K562 (cell line): ENCODE data around the gene NECTIN1. TPM values are rescaled to one million over a fixed set of nuclear protein-coding genes. Genes with fewer than 3 reads are reported as not detected.

Experiments used
- ATAC-seq: fragments of 200-7000 bp; cut with Tn5 transposase; 3 replicates; pipeline ENCODE4 v1.9.1; 2020; ENCODE audit warnings: moderate library complexity
- BruUV-seq: library from RNA; stranded (reverse); fragments of 400-500 nt; replicated peaks from 2 replicates; lab custom pipeline; 2021; lab: Mats Ljungman, UMichigan
- CTCF ChIA-PET: fragments of 300-600 bp; formaldehyde crosslinking; extraction: SDS; loops from one replicate; lab custom pipeline; 2021; ENCODE audit warnings: low intra/inter-chr PET ratio; lab: Yijun Ruan, JAX
- POLR2A ChIA-PET: fragments of 300-600, 350-650 bp; sonication (Branson Sonifier 250); formaldehyde crosslinking; extraction: SDS; loops from one replicate; lab custom pipeline; 2021; ENCODE audit warnings: antibody characterized with exemption, inconsistent platforms; lab: Yijun Ruan, JAX
- DNase-seq, 4 experiments: peaks; one replicate each; pipeline versions ENCODE4 v3.0.0 to v3.0.0-alpha.2; 2011 to 2018; ENCODE audit warnings: low spot score in 3 of 4, mixed read lengths in 3 of 4; ENCODE audit errors: extremely low read depth in 1 of 4
- FAIRE-seq: peaks from 2 replicates; lab custom pipeline; 2011; peaks lifted over from hg19 to GRCh38; lab: Jason Lieb, UNC
- H2AFZ ChIP-seq: 2 replicates; pipeline ENCODE4 v1.6.0; 2011; ENCODE audit warnings: low read depth, low read length, control low read depth, inconsistent platforms
- H3K27ac ChIP-seq: fragments of 200-600 bp; 3 replicates; pipeline ENCODE4 v1.8.0; 2011; ENCODE audit warnings: low read depth, mild to moderate bottlenecking, control low read depth, inconsistent platforms, low read length, moderate library complexity, mixed read lengths; ENCODE audit errors: extremely low read depth
- H3K27me3 ChIP-seq, 2 experiments: fragments of 300-600 bp in 1 of 2; 2 replicates in 1 of 2; 3 replicates in 1 of 2; pipeline versions ENCODE4 v1.6.0 to v1.8.0; 2011; ENCODE audit warnings: inconsistent platforms in 2 of 2, low read length in 2 of 2, mild to moderate bottlenecking in 1 of 2, mixed read lengths in 1 of 2, moderate library complexity in 1 of 2; ENCODE audit not compliant: control insufficient read depth in 2 of 2, insufficient read depth in 2 of 2
- H3K36me3 ChIP-seq: fragments of 300-600 bp; 3 replicates; pipeline ENCODE4 v1.8.0; 2011; ENCODE audit warnings: mild to moderate bottlenecking, low read length, inconsistent platforms; ENCODE audit not compliant: control insufficient read depth, insufficient read depth
- H3K4me1 ChIP-seq, 2 experiments: fragments of 200-600 bp in 1 of 2; replicated peaks in 1 of 2; 2 replicates in 1 of 2; 3 replicates in 1 of 2; pipeline versions ENCODE4 v1.5.1 to v1.8.0; 2011; ENCODE audit warnings: inconsistent platforms in 2 of 2, low read length in 2 of 2, mild to moderate bottlenecking in 1 of 2, mixed read lengths in 1 of 2, moderate library complexity in 1 of 2; ENCODE audit not compliant: control insufficient read depth in 2 of 2, insufficient read depth in 2 of 2
- H3K4me2 ChIP-seq: 2 replicates; pipeline ENCODE4 v1.6.1; 2011; ENCODE audit warnings: low read length, control low read depth, inconsistent platforms, mixed read lengths; ENCODE audit not compliant: insufficient read depth
- H3K4me3 ChIP-seq: fragments of 200-600 bp; sonication (generic), shearing (Covaris generic); 2 replicates; pipeline ENCODE4 v1.5.1; 2016; ENCODE audit warnings: control low read depth, inconsistent platforms
- H3K79me2 ChIP-seq: fragments of 200-600 bp; 3 replicates; pipeline ENCODE4 v1.8.0; 2011; ENCODE audit warnings: low read length, inconsistent platforms; ENCODE audit not compliant: control insufficient read depth, insufficient read depth
- H3K9ac ChIP-seq, 2 experiments: 2 replicates each; pipeline versions ENCODE4 v1.6.0 to v1.6.1; 2011; ENCODE audit warnings: low read depth in 2 of 2, low read length in 2 of 2, control low read depth in 1 of 2, inconsistent platforms in 1 of 2, mild to moderate bottlenecking in 1 of 2, mixed read lengths in 1 of 2; ENCODE audit not compliant: insufficient read depth in 1 of 2
- H3K9me1 ChIP-seq: one replicate; pipeline ENCODE4 v1.6.0; 2011; ENCODE audit warnings: inconsistent platforms, mild to moderate bottlenecking, low read length, moderate library complexity; ENCODE audit not compliant: control insufficient read depth, insufficient read depth
- H3K9me3 ChIP-seq: replicated peaks from 2 replicates; pipeline ENCODE4 v1.5.1; 2011; ENCODE audit warnings: low read depth, low read length, inconsistent platforms; ENCODE audit not compliant: control insufficient read depth, insufficient read depth
- H4K20me1 ChIP-seq: replicated peaks from 2 replicates; pipeline ENCODE4 v1.6.1; 2011; ENCODE audit warnings: low read length, inconsistent platforms, mixed read lengths; ENCODE audit not compliant: control insufficient read depth, insufficient read depth
- EGR1 ChIP-seq: fragments of 450-650 bp; conservative IDR thresholded peaks from 2 replicates; pipeline ENCODE4 v1.6.1; 2017; ENCODE audit warnings: mild to moderate bottlenecking
- MAFG ChIP-seq: fragments of 450-650 bp; conservative IDR thresholded peaks from 2 replicates; pipeline ENCODE4 v1.6.1; 2016; ENCODE audit warnings: missing genetic modification characterization, missing compliant biosample characterization
- POU5F1 ChIP-seq: fragments of 150-350 bp; IDR thresholded peaks from 2 replicates; pipeline ENCODE4 v1.6.1; 2014; ENCODE audit warnings: borderline replicate concordance, low read length, low read depth, mild to moderate bottlenecking; ENCODE audit not compliant: partially characterized antibody
- SRSF3 ChIP-seq: fragments of 200-400 bp; formaldehyde crosslinking; IDR thresholded peaks from 2 replicates; pipeline ENCODE4 v1.6.1; 2016; ENCODE audit warnings: mild to moderate bottlenecking, low read length, moderate library complexity; ENCODE audit not compliant: insufficient read depth
- ZNF232 ChIP-seq: sonication (generic); formaldehyde crosslinking; IDR thresholded peaks from 2 replicates; pipeline ENCODE4 v1.8.0; 2022; ENCODE audit warnings: mild to moderate bottlenecking, missing genetic modification reagents
- WGBS: fragments of 100-300 bp; shearing (Covaris generic); methylation state at CpG from one replicate; pipeline ENCODE4 v1.1.6; 2016; ENCODE audit warnings: low coverage, mixed read lengths; ENCODE audit not compliant: insufficient coverage; ENCODE audit errors: missing lambda C conversion rate; 5-methylcytosine and 5-hydroxymethylcytosine counted together
- in situ Hi-C: fragments of 300-500 bp; cut with MboI; formaldehyde crosslinking; loops from 4 replicates; pipeline ENCODE4 v1.15.0; 2018; ENCODE audit warnings: inconsistent platforms, mixed read lengths
- intact Hi-C: fragments of 100-400 bp; cut with micrococcal nuclease; formaldehyde crosslinking; loops from 2 replicates; pipeline ENCODE4 v1.14.2; 2022
- polyA plus RNA-seq, 8 experiments: library from polyadenylated mRNA; depleted of rRNA in 4 of 8; stranded (reverse) in 5 of 8; unstranded in 3 of 8; fragments of >200 nt; fragmentation: Nextera tagmentation in 2 of 8; fragmentation: Illumina TruSeq in 1 of 8; extraction: Ambion mirVana in 2 of 8; extraction: Trizol in 1 of 8; gene quantifications; 2 replicates each; pipeline versions ENCODE4 v1.2.1 to v1.2.3, GENCODE V29; 2011 to 2014; ENCODE audit warnings: inconsistent platforms in 1 of 8, missing spikeins in 1 of 8
- total RNA-seq, 7 experiments: library from RNA; depleted of rRNA in 6 of 7; stranded (reverse); fragments of >200 nt in 6 of 7; fragmentation: Illumina TruSeq in 2 of 7; extraction: Trizol in 2 of 7; gene quantifications; 2 replicates each; pipeline versions ENCODE4 v1.2.1 to v1.2.3, GENCODE V29; 2011 to 2021; ENCODE audit warnings: low replicate concordance in 1 of 7
- TF ChIP-seq, protein P1 (sequence below): fragments of 250-450 bp; sonication (Bioruptor Pico); IDR thresholded peaks from 2 replicates; pipeline ENCODE4 v1.8.0; 2022; ENCODE audit warnings: inconsistent platforms, mild to moderate bottlenecking, moderate library complexity, borderline replicate concordance
- TF ChIP-seq, protein P2 (sequence below): fragments of 450-650 bp; IDR thresholded peaks from 2 replicates; pipeline ENCODE4 v1.6.1; 2017; ENCODE audit warnings: mild to moderate bottlenecking, moderate library complexity

NECTIN1 gene
- total and polyA plus RNA-seq, 9 of the 15 experiments (the other 6 are each of a cell fraction or from before 2014, with no cell fraction given) = 0.09 to 0.53 (median 0.23) TPM; not detected in 2

DNA sequence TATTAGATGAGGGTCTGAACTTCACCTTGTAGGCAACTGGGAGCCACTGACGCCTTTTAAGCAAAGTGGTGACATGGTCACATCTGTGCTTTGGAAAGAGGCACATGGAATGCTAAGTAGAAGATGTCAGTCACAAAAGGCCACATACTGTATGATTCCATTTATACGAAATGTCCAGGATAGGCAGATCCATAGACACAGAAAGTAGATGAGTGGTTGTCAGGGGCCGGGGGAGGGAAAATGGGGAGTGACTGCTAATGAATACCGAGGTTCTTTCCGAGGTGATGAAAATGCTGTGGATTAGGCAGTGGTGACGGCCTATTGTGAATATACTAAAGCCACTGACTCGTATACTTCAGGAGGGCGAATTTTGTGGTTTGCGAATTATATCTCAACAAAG lies 20.6 kb downstream of the NECTIN1 start:
- Histone ChIP-seq H3K27me3 (peaks cover 0 to 44% of the 10 kb centered on the region in 2 experiments; a peak in 4 of 5 replicates), H3K4me3 (no peak overlapping the region), H2AFZ (no peak overlapping the region), H3K36me3 (no peaks in the 10 kb centered on the region), H4K20me1 (peaks cover 20% of the 10 kb centered on the region), H3K4me2 (no peak overlapping the region)
- WGBS = 0% methylated on average over 9 of the region's 9 CpGs
- no peak for ATAC-seq
- TF ChIP-seq, protein P1, sequence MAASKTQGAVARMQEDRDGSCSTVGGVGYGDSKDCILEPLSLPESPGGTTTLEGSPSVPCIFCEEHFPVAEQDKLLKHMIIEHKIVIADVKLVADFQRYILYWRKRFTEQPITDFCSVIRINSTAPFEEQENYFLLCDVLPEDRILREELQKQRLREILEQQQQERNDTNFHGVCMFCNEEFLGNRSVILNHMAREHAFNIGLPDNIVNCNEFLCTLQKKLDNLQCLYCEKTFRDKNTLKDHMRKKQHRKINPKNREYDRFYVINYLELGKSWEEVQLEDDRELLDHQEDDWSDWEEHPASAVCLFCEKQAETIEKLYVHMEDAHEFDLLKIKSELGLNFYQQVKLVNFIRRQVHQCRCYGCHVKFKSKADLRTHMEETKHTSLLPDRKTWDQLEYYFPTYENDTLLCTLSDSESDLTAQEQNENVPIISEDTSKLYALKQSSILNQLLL (CRISPR knock-in tag) = no peak
- TF ChIP-seq, protein P2, sequence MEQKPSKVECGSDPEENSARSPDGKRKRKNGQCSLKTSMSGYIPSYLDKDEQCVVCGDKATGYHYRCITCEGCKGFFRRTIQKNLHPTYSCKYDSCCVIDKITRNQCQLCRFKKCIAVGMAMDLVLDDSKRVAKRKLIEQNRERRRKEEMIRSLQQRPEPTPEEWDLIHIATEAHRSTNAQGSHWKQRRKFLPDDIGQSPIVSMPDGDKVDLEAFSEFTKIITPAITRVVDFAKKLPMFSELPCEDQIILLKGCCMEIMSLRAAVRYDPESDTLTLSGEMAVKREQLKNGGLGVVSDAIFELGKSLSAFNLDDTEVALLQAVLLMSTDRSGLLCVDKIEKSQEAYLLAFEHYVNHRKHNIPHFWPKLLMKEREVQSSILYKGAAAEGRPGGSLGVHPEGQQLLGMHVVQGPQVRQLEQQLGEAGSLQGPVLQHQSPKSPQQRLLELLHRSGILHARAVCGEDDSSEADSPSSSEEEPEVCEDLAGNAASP = no peak
- TF ChIP-seq SRSF3 (no peak), MAFG (tag) (no peak), EGR1 (no peak), ZNF232 (CRISPR knock-in tag) (no peak), POU5F1 (no peak)
- TF ChIP-seq, all 486 proteins: peak for 0
- Histone ChIP-seq H3K9me3 (no peaks in the 10 kb centered on the region), H3K4me1 (no peaks in the 10 kb centered on the region), H3K27ac (no peak overlapping the region), H3K79me2 (no peaks in the 10 kb centered on the region), H3K9me1 (no peaks in the 10 kb centered on the region), H3K9ac (no peak overlapping the region)
- in situ Hi-C loops (no loop called here), intact Hi-C loops (no loop called here)
- CTCF ChIA-PET = no interaction called here
- no peak for DNase-seq
- POLR2A ChIA-PET = interaction anchor here (1.4 kb wide), 1 partner anchor 13 kb away, joined by 4 read pairs; no protein-coding TSS in a partner anchor
- no TSS peak for BruUV-seq
- FAIRE-seq = no peak
